Effector CD8-positive, alpha-beta T cell (primary cell): Measurements from ENCODE around the gene RYR3.

Source experiments
- DNase-seq: peaks from one replicate; lab custom pipeline; 2025; lab: John Stamatoyannopoulos, UW

Gene RYR3

GRCh38 chr15:33710748-33711147 lies 400.0 kb downstream of the RYR3 start:
- no peak for DNase-seq

DNA sequence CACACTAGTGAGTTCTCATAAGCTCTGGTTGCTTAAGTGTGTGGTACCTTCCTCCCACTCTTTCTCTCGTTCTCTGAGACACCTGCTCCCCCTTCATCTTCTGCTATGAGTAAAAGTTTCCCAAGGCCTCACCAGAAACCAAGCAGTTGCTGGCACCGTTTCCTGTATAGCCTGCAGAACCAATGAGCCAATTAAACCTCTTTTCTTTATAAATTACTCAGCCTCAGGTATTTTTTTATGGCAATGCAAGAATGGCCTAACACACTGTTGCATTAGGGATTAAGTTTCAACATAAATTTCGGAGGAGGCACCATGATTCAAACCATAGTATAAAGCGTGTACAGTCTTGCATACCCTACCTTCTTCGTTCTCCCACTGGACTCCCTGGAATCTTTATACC lies 405.3 kb downstream of the RYR3 start:
- no peak for DNase-seq

- no peak for DNase-seq
Measured at GRCh38 chr15:33720952-33721351, 410.2 kb downstream of the RYR3 start.

GRCh38 chr15:33722005-33722672 lies 411.4 kb downstream of the RYR3 start:
- no peak for DNase-seq

- DNase-seq = no peak
Measured at GRCh38 chr15:33722673-33723015, 411.9 kb downstream of the RYR3 start.

DNA sequence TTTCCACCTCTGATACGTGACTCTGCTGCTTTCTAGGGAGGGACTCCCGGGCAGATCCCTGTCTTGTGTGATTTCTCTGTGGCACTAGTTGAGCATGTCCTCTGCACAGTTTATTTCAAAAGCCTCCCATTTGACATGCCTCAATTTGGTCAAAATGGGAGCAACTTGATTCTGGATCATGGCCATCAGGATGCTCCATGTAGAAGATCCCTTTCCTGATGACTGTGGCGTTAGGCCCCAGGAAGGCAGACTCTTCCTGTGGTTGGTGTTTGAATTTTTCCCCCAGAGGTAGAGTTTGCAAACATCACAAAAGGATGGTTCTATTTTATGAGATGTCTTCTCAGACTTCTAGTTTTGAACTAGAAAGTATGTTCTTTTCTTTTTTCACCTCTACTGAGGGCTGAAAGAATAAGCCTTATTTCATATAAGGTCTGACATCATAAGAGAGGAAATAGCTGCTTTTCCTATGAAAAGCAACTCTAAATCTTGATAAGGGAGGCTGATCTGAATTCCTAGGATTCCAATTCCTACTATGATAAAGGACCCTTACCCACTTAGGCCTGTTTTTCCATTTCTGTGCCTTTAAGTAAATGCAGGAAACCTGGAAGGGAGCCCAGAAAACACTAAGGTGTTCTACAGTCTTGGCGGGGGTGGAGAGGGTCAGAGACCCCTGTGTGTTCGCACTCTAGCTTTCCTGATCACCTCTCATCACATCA lies 413.7 kb downstream of the RYR3 start:
- no peak for DNase-seq

- no peak for DNase-seq
Measured at GRCh38 chr15:33729653-33730052, 418.9 kb downstream of the RYR3 start.

DNA sequence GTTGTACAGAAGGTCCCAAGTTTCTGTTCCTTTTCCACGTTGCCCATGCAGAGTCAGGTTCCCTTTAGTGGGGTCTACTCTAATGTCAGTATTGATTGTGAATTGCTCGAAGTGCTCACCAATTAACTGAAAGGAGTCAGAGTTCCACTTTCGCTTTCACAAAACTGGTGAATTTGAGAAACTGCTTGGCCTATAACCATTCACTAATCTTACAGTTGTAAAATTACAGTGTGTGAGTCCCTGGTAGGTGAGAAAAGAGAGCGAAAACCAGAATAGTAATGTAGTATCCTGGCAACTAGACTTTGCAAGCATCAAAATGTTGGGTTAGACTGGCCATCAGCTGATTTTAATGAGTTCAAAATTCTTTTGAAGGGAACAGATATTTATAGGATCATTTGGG lies 420.0 kb downstream of the RYR3 start:
- no peak for DNase-seq

- DNase-seq = no peak
Measured at GRCh38 chr15:33735143-33735542, 424.4 kb downstream of the RYR3 start.

GRCh38 chr15:33735637-33736247 lies 425.0 kb downstream of the RYR3 start:
- no peak for DNase-seq

- no peak for DNase-seq
Measured at GRCh38 chr15:33737687-33738601, 427.2 kb downstream of the RYR3 start.

DNA sequence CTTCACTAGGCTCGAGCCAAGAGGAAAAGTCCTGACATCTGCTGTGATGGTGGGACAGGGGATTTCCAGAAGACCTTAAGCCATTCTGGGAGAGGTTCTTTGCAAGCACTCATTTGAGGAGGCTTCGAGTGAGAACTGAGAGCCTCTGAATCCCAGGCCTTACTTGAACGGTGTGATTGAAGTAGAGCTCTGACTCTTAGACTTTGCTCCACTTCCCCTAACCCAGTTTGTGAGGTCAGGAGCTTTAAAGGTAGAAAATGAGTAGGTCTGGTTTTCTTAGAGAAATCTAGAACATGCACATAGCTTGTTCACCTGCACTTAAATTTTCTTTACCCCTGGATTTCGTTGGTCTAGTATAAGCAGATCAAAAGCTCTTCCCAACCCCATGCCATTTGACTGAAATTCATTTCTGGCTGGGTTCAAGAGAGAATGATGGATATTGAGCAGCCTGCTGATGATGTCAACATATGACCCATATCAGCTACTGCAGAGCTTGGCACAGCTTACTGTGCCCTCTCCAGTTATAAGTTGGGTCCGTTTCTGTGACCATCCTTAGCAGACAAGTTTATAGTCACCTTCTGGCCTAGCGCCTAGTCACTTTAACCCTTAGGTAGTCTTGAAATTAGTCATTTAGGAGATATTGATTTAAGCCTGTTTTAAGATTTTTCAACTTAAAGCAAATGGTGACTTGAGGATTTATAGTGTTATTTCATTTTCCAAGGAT lies 428.3 kb downstream of the RYR3 start:
- no peak for DNase-seq

- no peak for DNase-seq
Measured at GRCh38 chr15:33742306-33742705, 431.5 kb downstream of the RYR3 start.

DNA sequence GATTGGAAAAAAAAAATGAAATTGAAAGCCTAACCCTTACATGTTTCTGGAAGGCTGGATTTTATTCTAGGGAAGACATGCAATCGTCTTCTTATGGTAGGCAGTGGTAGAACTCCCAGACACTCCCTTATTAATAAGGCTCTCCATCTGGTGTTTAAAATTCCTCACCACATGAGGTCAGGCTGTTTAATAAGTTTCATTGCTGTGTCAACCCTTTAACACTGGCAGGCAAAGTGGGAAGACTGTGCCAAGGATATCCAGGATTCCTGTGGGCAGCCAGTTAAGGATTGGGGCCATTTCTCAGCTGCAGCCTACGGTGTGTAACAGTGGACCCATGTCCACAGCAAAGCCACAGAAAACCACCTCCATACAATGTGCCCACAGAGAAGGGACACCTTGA lies 432.0 kb downstream of the RYR3 start:
- no peak for DNase-seq

DNA sequence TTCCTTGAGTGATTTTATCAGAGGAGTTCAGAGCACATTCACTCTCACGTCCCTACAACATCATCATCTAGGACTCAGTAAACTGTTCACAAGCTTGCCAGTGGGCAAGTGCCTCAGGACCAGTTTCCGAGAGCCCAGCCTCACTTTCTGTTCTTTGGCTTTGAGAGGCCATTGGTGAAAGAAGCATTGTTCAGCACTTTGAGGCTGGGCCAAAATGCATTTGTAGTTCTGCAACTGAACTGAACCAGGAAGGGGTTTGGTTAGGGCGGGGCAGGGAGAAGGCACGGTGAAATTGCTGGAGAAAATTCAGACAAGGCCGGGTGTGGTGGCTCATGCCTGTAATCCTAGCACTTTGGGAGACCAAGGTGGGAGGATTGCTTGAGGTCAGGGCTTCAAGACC lies 435.4 kb downstream of the RYR3 start:
- no peak for DNase-seq

DNA sequence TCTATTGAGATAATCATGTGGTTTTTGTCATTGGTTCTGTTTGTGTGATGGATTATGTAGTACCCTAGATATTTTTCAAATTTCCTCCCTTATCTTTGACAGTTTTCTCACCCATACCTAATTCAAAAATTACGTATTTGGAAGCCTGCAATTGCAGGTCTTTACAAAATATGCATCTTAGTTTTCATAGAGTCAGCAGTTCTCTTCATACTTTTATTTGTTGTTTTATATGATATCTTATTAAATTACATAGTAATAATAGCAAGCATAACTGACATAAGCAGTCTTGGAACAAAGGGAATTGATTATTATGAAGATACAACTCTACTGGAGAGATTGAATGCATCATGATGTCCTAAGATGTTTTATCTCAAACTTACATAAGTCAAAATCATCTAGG lies 442.2 kb downstream of the RYR3 start:
- DNase-seq = no peak

DNA sequence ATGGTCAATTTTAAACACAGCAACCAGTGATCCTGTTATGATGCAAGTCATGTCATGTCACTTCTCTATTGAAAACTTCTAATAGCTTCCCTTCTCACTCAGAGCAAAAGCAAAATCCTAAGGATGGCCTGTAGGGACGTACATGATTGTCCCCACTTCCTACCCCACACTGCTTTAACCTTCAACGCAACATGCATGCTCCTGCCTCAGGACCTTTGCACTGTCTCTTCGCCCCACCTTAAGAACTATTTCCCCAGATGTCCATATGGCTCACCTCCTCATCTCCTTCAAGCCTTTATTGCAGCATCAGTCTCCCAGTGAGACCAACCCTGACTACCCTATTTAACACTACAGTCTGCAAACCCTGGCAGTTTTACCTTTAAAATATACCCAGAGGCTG lies 443.5 kb downstream of the RYR3 start:
- DNase-seq = no peak

GRCh38 chr15:33756961-33757360 lies 446.2 kb downstream of the RYR3 start:
- DNase-seq = no peak

- no peak for DNase-seq
Measured at GRCh38 chr15:33757516-33758232, 446.9 kb downstream of the RYR3 start.

DNA sequence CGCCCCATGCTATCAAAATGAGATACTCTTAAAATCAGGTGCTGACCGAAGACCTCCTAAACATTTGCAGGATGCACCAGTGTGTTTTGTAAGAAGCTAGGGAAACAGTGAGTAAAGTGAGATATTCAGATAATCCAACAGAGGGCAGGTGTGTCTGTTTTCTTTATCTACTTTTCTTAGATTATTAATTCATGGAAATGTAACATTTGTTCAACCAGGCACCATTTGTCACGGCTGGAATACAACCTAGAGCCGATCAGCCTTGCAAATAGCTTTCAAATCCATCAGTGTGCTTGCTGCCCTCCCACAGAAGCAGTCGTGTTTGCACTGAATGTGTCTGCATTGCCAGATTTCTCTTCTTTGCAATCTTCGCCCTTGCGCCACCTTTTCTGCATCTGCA lies 455.6 kb downstream of the RYR3 start:
- no peak for DNase-seq

DNA sequence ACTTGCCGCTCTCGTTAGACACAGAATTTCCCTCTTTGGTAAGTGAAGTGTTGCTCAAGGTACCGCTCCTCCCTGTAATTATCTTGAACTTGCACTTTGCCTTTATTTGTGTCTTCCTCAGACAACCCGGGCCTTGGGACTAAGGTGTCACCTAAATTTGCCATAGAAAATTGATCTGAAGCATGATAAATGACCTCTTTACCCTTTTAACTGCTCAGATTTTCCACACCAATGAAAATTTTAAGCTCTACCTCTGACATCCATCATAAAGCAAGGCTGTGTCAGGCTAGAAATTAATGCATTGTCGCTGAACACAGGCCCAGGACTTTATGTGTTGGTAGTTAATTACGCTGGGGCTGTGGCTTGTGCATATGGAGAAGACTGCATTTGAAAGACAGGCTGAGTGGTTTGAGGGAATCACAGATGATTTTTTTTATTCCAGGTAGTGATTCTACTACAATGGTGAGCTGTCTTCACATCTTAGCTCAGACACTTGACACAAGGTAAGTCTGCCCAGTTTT lies 458.0 kb downstream of the RYR3 start:
- DNase-seq = no peak
